CD4-positive, alpha-beta T cell treated with Interleukin-21 for 1 hour (primary cell): Measurements from ENCODE around the gene FIBCD1.

ENCODE experiments used
- DNase-seq: peaks from one replicate; pipeline ENCODE4 v3.0.0-alpha.2; 2020

The FIBCD1 gene

DNA sequence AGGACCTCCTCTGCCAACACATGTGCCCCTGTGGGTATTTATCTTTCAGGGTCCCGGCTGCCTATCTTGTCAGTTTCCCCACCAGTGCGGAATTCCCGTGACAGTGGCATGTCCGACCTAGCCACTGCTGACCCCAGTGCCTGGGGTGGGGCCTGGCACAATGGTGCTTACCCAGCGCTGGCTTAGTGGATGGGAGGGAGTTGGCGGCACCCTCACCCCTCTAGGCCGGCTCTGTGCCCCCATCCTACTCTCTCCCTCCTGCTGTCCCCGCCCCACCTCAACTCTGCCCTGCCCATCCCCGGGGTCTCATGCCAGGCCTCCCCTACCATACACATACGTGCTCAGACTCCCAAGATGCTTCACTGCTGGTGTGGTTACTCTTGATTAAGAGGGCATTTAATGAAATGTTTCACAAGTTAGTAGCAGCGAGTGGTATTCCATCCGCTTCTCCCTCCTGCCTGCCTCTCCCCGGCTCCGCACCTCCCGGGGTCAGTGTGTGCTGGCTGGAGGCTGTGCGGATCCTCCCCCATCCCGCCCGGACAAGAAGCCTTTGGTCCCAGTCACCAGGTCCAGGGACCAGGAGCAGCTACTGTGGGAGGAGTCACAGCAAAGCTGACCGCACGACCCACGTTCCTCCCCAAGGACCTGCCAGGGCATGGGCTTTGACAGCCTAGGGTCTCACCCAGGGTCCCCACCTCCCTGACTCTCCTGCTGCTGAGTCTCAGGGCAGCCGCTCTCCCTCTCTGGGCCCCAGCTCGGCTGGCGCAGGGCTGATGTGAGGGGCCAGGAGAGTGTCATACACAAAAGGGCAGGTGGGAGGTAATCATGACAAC lies 32.9 kb downstream of the FIBCD1 start:
- DNase-seq, result no peak

DNA sequence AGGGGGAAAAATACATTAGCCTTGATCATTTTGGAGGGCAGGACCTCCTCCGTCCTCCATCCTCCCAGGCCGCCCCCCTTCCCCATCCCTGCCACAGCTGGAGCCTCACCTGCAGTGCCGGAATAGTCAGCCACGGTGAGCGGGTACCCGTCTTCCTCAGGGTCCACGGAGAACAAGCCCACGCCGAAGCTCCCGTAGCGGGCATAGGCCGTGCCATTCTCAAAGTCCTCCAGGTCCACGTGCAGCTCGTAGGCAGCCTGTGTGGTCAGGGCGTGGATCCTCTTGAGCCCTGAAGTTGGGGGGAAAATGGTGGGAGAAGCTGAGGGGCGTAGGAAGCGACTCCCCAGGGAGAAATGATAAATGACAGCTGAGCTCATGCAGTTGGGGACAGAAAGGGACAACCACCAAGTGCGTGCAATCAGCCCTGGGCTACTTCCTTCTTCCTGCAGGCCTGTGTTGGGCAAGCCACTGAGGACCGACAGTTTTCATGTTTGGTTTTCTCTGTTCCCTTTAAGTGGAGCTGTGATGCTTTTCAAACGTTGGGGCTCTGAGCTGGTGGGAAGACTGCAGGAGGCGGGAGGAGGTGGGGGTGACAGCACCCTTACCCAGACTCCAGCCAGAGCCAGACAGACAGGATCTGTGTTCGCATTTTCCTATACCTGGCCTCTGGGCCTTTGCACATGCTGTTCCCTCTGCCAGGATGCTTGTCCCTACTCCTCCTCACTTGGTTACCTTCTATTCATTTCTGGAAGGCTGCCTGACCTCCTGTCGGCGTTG lies 33.7 kb downstream of the FIBCD1 start:
- DNase-seq, result no peak

DNA sequence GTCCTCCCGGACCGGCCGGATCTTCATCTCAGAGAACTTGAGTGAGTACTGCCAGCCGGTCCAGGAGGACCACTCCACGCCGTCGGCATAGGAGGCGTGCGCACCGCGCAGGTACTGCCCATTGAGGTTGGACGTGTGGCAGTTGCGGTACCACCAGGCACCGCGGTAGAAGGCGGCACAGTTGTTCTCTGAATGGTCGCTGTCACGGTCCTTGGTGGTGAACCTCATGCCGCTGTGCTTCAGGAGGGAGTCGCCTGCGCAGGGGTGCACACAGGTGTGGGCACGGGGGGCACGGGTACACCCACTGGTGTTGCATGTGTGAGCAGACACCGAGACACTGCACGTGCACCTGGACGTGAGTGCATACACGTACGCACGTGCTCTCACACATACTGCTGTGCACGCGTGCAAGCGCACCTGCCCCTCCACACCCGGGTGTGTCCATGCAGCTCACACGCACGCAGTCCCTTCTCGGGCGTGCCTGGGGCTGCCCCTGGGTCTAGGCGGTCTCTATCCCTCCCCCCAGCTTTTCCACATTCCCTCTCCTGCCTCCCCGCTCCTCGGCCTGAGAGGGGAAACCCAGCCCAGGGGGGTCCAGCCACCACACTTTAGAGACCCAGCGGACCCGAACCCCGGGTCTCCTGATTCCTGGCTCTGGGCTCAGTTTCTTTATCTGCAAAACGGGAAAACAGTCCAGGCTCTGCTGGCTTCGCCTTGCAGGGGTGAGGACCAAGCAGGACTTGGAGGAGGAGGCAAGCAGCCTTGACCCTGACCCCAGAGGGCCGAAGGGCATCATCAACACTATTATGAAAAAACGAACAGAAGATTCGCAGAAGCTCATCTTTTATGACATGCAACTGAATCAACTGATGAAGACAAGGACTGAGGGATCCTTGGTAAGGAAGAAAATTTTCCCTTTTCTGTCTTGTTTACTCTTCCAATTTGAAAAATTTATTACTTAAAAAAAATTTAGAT lies 34.7 kb downstream of the FIBCD1 start:
- DNase-seq, result no peak

DNA sequence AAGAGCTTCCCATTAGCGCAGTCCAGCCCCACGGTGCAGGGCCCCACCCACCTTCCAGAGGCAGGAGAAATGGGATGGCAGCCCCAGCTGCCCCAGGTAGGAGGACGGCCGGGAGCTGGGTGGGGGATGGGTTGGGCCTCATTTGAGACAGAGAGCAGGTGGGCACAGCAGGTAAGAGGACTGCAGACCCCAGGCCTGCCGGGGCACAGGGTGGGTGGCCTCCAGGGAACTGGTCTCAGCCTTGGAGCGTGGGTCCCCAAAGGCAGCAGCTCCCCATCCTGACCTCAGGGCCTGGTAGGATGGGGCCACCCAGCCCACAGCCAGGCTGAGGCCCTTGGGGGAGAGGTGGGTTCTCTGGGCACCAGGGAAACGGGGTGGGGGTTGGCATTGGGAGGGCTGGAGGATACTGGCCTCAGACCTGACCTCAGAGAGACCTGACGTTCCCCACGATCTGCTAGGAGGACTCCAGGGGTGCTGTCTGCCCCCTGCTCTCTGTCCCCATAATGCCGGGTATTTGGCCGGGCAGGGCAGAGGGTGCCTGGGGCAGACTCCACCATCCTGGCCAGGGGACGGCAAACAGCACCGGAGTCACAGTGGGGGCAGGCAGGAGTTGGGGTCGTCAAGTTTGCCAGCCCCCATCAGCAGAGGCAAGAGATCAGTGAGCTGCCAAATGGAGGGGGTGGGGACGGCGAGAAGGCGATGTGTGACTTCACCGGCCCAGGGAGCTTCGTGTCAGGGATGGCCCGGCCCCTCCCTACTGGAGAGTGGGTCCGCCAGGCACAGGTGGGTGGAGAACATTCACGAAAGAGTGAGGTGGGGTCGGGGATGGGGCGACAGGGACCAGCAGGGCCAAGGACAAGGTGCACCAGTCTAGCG lies 35.6 kb downstream of the FIBCD1 start:
- no peak for DNase-seq

DNA sequence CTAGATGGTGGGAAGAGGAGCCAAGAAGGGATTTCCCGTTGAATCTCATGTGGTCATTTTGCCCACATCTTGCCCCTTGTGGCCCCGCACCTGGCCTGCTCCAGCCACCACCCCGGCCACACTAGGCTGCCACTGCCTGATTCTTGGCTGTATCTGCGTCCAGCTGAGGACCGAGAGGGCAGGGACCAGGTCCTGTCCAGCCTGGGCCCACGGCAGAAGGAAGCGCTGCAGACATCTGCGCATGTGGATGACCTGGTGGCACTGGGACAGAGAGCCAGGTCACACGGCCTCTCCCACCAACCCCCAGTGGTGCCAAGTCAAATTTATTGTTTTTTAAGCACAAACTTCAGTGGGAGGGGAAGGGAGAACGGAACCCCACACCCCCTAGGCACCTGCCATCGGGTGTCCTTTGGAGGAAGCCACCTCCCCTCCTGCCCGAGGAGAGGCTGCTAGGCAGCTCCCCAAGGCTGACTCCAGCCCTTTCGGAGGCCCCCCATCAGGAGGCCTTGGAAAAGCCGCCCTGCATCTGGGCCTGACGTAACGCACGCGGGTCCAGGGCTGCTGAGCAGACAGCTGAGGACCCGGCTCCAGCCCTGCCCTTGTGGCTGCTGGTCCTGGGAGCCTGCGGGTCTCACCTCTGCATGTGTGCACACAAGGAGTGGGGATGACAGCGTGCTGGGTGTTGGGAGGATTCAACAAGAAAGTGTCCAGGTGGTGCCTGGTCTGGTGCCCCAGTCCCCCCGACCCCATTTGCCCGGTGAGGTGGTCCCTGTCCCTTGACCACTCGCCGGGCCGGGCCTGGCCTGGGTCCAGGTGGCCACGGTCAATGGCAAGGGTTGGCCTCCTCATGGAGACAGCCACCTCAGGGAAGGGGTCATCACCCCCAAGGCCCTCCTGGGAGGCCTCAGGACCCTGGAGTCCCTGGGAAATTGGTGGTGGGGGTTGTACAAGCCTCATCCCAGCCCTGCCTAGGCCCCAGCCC lies 36.6 kb downstream of the FIBCD1 start:
- no peak for DNase-seq

DNA sequence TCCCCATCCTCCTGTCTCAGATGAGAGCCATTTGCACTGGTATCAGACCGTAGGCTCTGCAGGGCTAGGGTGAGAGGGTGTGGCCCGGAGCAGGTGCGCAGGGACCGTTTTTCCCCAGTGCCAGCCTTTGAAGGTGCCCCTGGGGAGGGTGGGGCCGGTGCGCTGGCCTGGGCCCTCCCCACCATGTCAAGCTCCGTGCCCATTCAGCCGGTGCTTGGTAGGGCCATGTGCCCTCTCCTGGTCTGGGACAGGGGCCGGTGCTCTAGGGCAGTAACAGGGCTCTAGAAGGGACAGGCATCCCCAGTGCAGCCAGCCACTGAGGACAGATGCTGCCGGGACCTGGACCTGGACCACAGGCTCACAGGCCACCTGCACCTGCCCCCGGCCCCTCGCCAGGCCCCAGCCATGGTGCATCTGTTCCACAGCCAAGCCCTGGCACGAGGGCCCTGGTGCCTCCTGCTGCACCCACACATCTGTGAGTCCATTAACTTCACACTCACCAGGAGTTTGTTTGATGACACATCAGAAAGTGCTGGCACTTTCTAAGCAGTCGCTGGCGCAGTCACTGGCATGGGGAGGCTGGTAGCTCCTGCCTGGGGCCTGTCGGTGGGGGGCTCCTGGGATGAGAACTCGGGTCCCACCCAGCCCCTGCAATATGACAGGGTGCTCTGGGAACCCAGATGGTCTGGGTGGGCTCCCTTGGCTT lies 37.4 kb downstream of the FIBCD1 start:
- DNase-seq, result no peak

DNA sequence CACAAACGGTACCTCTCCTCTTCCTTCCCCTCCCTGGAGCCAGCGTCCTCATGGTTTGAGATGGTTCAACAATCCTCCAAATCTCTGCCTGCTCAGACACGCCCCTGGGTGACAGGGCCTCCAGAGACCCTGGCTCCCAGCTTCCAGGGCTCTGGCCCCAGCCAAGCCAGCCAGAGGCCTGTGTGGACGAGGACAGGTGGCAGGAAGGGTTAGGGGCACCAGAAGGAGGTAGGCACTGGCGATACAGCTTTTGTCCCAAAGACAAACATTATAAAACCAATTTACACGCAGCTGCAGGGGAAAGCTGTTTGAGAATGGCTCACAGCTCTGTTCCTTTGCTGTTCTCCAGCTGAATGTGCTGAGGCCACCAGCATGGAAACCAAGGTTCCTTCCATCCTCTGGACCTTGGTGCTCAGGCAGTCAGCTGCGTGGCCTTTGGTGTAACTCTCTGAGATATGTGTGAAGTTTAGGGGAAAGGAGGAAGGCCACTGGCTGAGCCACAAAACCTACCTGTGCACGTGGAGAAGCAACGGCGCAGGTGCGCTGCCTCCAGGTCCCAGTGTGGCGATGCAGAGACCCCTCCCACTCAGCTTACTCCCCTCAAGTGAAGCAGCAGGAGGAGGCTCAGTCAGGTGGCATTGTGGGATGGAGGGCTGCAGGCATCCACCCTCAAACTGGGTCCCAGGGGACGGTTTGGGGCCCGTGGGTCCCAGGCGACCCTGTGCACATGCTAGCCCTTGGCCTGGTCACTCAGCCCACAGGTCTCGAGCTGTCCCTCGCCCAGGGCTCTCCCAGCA lies 38.1 kb downstream of the FIBCD1 start:
- no peak for DNase-seq

DNA sequence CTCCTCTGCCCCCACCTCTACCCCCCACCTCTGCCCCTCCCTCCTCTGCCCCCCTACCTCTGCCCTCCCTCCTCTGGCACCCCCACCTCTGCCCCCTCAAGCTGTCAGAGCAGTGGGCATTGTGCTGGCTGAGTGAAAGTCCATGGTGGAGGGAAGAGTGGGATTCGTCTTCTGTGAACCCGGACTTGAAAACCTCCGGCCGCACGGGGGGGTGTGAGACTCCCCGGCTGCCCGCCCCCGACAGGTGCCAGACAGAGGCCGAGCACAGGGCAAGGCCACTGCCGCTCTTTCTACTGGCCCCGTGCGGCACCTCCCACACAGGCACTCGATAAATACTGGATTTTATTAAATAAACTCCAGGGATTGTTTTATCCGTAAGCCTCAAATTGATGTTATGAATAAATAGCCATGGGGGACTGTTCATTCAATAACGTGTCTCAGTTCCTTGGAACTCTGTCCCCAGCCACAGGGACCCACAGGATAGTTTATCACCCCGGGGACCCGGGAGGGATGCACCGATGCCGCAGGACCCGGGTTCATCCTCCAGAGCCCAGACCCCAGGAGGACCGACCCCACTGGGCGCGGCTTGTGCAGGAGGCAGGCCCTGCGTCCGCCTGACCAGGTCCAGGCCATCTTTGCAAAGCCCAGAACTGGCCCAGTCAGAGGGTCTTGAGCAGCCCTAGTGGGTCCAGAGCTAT lies 39.8 kb downstream of the FIBCD1 start:
- no peak for DNase-seq

DNA sequence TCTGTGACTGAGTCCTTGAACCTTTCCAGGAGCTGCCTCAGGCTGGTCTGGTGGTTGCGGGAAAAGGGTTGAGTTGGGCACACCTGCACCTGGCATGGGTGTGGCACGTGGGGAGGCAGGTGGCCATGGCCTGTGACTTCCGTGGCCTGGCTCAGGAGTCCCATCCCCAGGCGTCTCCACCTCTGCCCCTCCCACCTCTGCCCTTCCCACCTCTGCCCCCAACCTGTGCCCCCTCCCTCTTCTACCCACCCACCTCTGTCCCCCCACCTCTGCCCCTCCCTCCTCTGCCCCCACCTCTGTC lies 40.5 kb downstream of the FIBCD1 start:
- DNase-seq, result no peak

DNA sequence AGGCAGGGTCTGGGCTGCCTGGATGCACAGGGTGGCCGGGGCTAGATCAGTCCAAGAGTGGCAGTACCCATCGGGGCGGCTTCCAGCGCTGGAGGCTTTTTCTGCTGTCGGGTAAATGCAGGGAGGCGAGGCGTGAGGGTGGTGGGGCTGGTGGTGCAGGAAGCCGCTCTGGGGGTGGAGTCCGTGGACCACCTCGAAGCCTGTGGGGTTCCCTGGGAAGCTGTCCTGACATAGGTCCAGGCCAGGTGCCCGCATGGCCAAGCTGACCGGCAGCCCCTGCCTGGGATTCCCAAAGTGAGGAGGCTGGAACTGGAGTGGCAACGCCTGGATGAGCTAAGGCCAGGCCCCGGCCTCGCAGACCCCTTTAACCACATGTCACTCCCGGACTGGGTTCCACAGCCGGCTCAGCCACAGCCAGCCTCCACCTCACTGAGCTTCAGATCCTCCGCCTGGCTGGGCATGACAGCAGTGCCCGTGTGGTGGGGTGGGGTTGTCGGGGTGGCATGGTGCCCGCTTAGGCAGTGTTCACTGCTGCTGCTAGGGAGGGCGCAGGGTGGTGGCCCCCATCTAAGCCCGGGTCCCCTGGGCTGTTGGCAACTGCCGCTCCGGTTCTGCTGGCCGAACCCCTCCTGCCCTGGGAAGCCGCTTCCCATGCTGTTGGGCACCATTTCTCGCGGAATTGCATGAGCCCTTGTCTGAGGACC lies 41.0 kb downstream of the FIBCD1 start:
- no peak for DNase-seq

DNA sequence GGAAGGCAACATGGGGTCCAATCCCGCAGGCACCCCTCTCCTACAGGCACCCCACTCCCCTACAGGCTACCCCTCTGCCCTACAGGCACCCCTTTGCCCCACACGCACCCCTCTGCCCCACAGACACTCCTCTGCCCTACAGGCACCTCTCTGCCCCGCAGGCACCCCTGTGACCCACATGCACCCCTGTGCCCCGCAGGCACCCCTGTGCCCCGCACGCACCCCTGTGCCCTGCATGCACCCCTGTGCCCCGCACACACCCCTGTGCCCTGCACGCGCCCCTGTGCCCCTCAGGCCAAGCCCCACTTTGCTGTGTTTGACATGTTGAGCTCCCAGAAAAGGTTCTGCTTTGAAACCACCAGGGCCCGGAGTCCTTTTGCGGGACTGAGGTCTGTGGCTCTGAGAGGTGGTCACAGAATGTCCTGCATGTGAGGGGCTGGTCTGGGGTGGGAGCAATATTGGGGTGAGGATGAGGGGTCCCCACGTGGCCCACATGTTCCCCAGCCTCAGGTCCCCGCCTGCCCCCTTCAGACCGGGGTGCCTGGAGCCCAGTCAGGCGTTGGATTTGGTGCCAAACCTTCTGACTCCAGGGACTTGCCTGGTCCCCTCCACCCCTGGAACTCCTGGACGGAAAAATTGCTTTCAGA lies 41.8 kb downstream of the FIBCD1 start:
- no peak for DNase-seq

DNA sequence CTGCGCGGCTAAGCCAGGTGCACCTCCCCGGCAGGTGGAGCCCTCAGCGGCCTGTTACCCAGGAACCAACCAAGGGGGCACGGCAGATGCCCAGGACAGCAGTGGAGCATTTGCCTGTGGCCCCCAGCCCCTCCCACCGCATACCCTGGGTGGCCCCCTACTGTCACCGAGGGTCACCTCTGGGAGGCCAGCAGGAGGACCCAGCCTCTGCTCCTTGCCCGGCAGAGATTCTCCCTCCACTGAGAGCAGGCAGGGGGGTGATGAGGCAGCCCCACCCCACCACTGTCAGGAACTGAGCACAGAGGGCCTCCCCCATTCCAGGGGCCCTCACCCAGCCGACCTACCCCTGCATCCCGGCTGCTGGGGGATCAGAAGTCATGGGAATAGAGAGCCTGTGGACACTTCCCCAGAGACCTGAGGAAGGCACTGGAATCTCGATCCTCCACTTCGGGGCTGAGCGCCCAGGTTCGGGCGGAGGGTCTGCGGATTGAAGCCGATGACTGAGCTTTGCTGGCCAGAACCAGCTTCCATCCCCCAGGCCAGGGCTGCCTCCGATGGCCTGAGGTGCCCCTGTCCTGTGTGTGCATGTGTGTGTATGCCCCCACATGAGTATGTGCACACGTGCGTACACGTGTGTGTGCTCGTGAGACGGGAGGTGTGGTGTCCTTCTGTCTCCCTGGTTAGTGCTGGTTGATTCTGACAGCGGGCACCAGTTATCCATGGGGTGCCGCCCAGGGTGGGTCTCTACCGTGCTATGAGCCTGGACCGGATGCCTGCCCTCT lies 42.6 kb downstream of the FIBCD1 start, which contains the start of gene QRFP:
QRFP (minus strand) TSS at position 580 of the 782 bp plus-strand sequence. CDS start 2,974 bp downstream, outside the sequence.
- no peak for DNase-seq

DNA sequence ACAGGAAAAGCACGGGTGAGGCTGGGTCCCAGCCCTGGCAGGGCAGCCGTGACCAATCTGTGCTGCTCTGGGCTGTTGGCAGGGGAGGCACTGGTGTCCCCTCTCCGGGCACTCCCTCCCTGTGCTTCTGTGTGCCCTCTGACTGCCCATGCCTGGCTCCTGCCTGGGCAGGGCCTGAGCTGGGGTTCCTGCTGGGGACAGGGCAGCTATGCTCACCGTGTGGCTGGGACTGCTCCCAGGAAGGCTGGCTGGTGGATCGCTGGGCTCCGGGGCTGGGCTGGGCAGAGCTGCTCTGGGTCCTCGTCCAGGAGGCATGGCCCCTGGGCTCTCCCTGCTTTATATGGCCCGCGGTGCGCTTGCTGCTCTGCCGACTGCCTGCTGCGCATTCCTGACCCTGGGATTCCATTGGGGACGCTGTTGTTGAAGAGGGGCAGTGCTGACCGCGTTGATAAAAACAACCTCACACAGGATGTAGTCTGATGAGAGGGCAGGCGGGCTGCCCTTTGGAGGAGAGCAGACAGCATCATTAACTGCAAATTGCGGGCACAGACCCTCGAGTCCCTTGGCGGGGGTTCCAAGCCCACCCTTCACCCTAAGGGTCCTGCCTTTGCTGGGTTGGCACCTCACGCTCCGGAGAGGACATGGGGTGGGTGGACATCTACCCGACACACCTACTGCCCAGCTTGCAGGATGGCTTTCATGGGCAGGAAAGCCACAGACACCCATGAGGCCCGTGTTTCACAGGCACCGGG lies 43.4 kb downstream of the FIBCD1 start:
- no peak for DNase-seq

DNA sequence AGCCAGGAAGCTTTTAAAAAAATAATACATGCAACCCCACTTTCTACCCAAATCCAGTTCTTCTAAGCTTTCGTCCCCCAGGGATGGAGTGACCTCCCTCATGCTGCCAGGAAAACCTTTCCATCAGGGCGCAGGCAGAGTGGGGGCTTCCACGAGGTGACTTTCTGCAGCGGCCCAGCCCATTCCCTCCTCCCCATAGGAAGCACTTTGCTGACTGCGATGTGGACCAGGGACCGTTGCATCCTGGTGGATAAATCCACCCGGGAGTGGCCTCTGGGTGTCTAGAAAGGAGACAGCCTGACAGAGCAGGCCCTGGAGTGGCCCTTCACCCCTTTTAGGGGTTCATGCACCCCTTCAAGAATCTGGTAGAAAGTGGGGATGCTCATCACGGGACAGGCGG lies 44.0 kb downstream of the FIBCD1 start:
- no peak for DNase-seq

DNA sequence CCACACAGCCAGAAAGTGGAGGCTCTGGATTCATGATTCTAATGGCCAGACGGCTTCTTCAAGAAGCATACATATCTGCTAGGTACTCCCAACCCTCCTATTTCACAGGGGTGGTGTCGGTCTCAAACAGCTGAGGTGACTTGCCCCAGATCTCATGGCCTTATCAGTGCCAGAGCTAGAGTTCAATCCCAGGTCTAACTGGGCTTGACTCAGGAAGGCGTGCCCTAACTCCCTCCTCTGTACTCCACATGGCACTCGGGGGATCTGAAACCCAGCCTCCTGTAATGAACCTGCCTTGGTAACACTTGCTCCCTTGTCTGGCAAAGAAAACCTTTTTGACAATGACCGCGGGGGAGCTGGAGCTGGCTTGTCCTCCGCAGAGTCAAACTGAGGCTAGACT lies 44.5 kb downstream of the FIBCD1 start:
- DNase-seq, result no peak
